Gastroesophageal sphincter (tissue), 3 donors: Measurements from ENCODE around the gene SDSL.

Experiments
- CTCF ChIP-seq, 4 experiments: fragments of 200-600 bp in 2 of 4; fragments of 450-650 bp in 2 of 4; sonication (generic) in 1 of 4; IDR thresholded peaks; one replicate each; pipeline ENCODE4 v1.5.1; 2017 to 2019; ENCODE audit warnings: antibody characterized with exemption in 4 of 4, mild to moderate bottlenecking in 2 of 4, moderate library complexity in 2 of 4
- POLR2AphosphoS5 ChIP-seq: sonication (generic); formaldehyde crosslinking; IDR thresholded peaks from one replicate; pipeline ENCODE4 v1.6.1; 2017; ENCODE audit warnings: antibody characterized with exemption

- TF ChIP-seq CTCF (IDR thresholded peaks at IDR 0.05) = no peak
- no peak for TF ChIP-seq POLR2AphosphoS5
These were observed 55.6 kb downstream of the SDSL start for GRCh38 chr12:113477842-113478215.
